ENCODE measurements around the gene SLC6A7. TPM values are rescaled to one million over a fixed set of nuclear protein-coding genes. Genes with fewer than 3 reads are reported as not detected.

The SLC6A7 gene
- polyA plus RNA-seq, 1 of the 3 experiments (the other 2 are of a cell fraction), result not detected

DNA sequence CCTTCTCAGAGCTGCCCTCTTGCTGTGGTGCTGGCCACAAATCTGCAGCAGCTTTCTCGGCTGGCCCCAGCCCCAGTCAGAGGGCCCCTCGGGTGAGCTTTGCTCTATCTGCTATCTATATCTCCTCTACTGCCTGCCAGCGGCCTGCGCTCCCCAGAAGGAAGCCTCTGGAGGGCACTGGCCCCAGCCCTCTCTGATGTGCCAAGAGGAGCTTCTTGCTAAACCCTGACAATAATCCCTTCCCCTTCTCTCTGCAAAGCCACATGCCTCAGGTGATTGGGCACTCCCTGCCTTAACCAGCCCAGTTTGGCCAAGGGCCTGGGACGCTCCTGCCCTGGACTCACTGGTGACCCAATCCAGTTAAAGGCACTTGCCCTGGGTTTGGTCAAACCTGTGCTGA, 57.0 kb downstream of the SLC6A7 start:
- H3K27ac ChIP-seq (ENCODE audit: low read depth in 2 of 2, low read length in 1 of 2), result no peak overlapping the region
- 93% methylated on average over 5 of the region's 5 CpGs for WGBS (ENCODE audit: low lambda C conversion rate)
- TF ChIP-seq SMC3 (IDR thresholded peaks at IDR 0.05; ENCODE audit: low read depth, low read length), result no peak
- no peak for TF ChIP-seq NRF1 (IDR thresholded peaks at IDR 0.05; ENCODE audit: low read depth, low read length)
- no peak for TF ChIP-seq USF1 (IDR thresholded peaks at IDR 0.05; ENCODE audit: borderline replicate concordance, low read depth)
- TF ChIP-seq MXI1 (IDR thresholded peaks at IDR 0.05; ENCODE audit: low read depth, low read length), result no peak
- TF ChIP-seq, protein P1, sequence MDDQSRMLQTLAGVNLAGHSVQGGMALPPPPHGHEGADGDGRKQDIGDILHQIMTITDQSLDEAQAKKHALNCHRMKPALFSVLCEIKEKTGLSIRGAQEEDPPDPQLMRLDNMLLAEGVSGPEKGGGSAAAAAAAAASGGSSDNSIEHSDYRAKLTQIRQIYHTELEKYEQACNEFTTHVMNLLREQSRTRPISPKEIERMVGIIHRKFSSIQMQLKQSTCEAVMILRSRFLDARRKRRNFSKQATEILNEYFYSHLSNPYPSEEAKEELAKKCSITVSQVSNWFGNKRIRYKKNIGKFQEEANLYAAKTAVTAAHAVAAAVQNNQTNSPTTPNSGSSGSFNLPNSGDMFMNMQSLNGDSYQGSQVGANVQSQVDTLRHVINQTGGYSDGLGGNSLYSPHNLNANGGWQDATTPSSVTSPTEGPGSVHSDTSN (IDR thresholded peaks at IDR 0.05), result no peak
- no peak for TF ChIP-seq RCOR1 (IDR thresholded peaks at IDR 0.05; ENCODE audit: low read length)
- no peak for TF ChIP-seq GABPA (IDR thresholded peaks at IDR 0.05; ENCODE audit: low read depth)
- no peak for TF ChIP-seq TCF12 (IDR thresholded peaks at IDR 0.05)
- TF ChIP-seq ELF1 (IDR thresholded peaks at IDR 0.05), result no peak
- no peak for TF ChIP-seq RAD21 (IDR thresholded peaks at IDR 0.05; ENCODE audit: low read length)
- TF ChIP-seq EP300 (IDR thresholded peaks at IDR 0.05; ENCODE audit: borderline replicate concordance in 1 of 2, low read depth in 1 of 2, low read length in 1 of 2), result no peak
- TF ChIP-seq RXRA (IDR thresholded peaks at IDR 0.05; ENCODE audit: borderline replicate concordance, low read depth), result no peak
- no peak for TF ChIP-seq SIN3A (IDR thresholded peaks at IDR 0.05; ENCODE audit: borderline replicate concordance, low read depth, low read length)
- TF ChIP-seq, protein P2, sequence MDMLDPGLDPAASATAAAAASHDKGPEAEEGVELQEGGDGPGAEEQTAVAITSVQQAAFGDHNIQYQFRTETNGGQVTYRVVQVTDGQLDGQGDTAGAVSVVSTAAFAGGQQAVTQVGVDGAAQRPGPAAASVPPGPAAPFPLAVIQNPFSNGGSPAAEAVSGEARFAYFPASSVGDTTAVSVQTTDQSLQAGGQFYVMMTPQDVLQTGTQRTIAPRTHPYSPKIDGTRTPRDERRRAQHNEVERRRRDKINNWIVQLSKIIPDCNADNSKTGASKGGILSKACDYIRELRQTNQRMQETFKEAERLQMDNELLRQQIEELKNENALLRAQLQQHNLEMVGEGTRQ (IDR thresholded peaks at IDR 0.05; ENCODE audit: borderline replicate concordance, low read depth, low read length), result no peak
- no peak for TF ChIP-seq RFX5 (IDR thresholded peaks at IDR 0.05; ENCODE audit: low read length)
- TF ChIP-seq, protein P3, sequence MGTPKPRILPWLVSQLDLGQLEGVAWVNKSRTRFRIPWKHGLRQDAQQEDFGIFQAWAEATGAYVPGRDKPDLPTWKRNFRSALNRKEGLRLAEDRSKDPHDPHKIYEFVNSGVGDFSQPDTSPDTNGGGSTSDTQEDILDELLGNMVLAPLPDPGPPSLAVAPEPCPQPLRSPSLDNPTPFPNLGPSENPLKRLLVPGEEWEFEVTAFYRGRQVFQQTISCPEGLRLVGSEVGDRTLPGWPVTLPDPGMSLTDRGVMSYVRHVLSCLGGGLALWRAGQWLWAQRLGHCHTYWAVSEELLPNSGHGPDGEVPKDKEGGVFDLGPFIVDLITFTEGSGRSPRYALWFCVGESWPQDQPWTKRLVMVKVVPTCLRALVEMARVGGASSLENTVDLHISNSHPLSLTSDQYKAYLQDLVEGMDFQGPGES (IDR thresholded peaks at IDR 0.05; ENCODE audit: low read depth, low read length), result no peak
- TF ChIP-seq, protein P4, sequence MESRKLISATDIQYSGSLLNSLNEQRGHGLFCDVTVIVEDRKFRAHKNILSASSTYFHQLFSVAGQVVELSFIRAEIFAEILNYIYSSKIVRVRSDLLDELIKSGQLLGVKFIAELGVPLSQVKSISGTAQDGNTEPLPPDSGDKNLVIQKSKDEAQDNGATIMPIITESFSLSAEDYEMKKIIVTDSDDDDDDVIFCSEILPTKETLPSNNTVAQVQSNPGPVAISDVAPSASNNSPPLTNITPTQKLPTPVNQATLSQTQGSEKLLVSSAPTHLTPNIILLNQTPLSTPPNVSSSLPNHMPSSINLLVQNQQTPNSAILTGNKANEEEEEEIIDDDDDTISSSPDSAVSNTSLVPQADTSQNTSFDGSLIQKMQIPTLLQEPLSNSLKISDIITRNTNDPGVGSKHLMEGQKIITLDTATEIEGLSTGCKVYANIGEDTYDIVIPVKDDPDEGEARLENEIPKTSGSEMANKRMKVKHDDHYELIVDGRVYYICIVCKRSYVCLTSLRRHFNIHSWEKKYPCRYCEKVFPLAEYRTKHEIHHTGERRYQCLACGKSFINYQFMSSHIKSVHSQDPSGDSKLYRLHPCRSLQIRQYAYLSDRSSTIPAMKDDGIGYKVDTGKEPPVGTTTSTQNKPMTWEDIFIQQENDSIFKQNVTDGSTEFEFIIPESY (IDR thresholded peaks at IDR 0.05; ENCODE audit: borderline replicate concordance, low read depth), result no peak
- H3K4me1 ChIP-seq (ENCODE audit: control insufficient read depth in 1 of 2, insufficient read depth in 2 of 2, low read depth in 1 of 2, low read length in 1 of 2), result peaks cover 0 to 19% of the 10 kb centered on the region in 2 experiments; a peak in 1 of 4 replicates
- no peak overlapping the region for H2AFZ ChIP-seq (ENCODE audit: low read depth)
- H3F3A ChIP-seq (replicated peaks; ENCODE audit: insufficient read depth), result no peaks in the 10 kb centered on the region
- no peak overlapping the region for H3K9ac ChIP-seq
- H3K27me3 ChIP-seq (ENCODE audit: insufficient read depth), result no peaks in the 10 kb centered on the region
- DNase-seq, result no peak
- H3K9me3 ChIP-seq, result no peaks in the 10 kb centered on the region
- H3K9me2 ChIP-seq, result no peaks in the 10 kb centered on the region
- CTCF ChIA-PET, result interaction anchor here (0.6 to 1.9 kb wide), 8 partner anchors 9 to 256 kb away, joined by 3 to 7 read pairs (median 4); no protein-coding TSS in a partner anchor
- H3K4me2 ChIP-seq, result no peak overlapping the region
- H3K79me2 ChIP-seq (ENCODE audit: insufficient read depth), result no peaks in the 10 kb centered on the region
- POLR2A ChIA-PET, result no interaction called here
- no peaks in the 10 kb centered on the region for H3K36me3 ChIP-seq (replicated peaks in 1 of 2; ENCODE audit: control insufficient read depth in 1 of 2, insufficient read depth in 2 of 2, low read length in 1 of 2)
- no peaks in the 10 kb centered on the region for H4K20me1 ChIP-seq (ENCODE audit: insufficient read depth)
- H3K4me3 ChIP-seq (ENCODE audit: low read depth in 2 of 2, low read length in 1 of 2), result no peak overlapping the region
